IMR-90 (cell line): Measurements from ENCODE around the gene GNB1L. TPM values are rescaled to one million over a fixed set of nuclear protein-coding genes. Genes with fewer than 3 reads are reported as not detected.

Source experiments
- ATAC-seq: fragments of 200-7000 bp; cut with Tn5 transposase; 2 replicates; pipeline ENCODE4 v1.9.1; 2020; ENCODE audit warnings: low read depth, mild to moderate bottlenecking, moderate library complexity
- BruUV-seq: library from RNA; stranded (reverse); fragments of 400-500 nt; replicated peaks from 2 replicates; lab custom pipeline; 2021; lab: Mats Ljungman, UMichigan
- CTCF ChIA-PET: fragments of 300-600 bp; formaldehyde crosslinking; extraction: SDS; loops from one replicate; lab custom pipeline; 2021; ENCODE audit warnings: antibody characterized with exemption; lab: Yijun Ruan, JAX
- POLR2A ChIA-PET: fragments of 300-600 bp; sonication (Branson Sonifier 250); formaldehyde crosslinking; loops from one replicate; lab custom pipeline; 2022; ENCODE audit warnings: antibody characterized with exemption; ENCODE audit not compliant: unreplicated experiment; lab: Charles Lee
- DNase-seq: peaks from one replicate; pipeline ENCODE4 v3.0.0; 2013
- H2AFZ ChIP-seq: replicated peaks from 2 replicates; pipeline ENCODE3; 2013; ENCODE audit warnings: low read length, mild to moderate bottlenecking; ENCODE audit not compliant: poor library complexity
- H2AK5ac ChIP-seq: 2 replicates; pipeline ENCODE4 v1.6.1; 2013; ENCODE audit warnings: low read depth, low read length, inconsistent platforms
- H2AK9ac ChIP-seq: replicated peaks from 2 replicates; pipeline ENCODE3; 2013; ENCODE audit warnings: mild to moderate bottlenecking, low read depth, low read length, moderate library complexity; ENCODE audit not compliant: poor library complexity
- H2BK120ac ChIP-seq: 2 replicates; pipeline ENCODE4 v1.6.1; 2013; ENCODE audit warnings: low read depth, low read length, inconsistent platforms
- H2BK15ac ChIP-seq: 3 replicates; pipeline ENCODE4 v1.6.1; 2013; ENCODE audit warnings: low read depth, low read length, inconsistent platforms
- H2BK20ac ChIP-seq: 2 replicates; pipeline ENCODE4 v1.6.1; 2013; ENCODE audit warnings: low read depth, mild to moderate bottlenecking, inconsistent platforms, low read length, moderate library complexity
- H2BK5ac ChIP-seq: 2 replicates; pipeline ENCODE4 v1.6.1; 2013; ENCODE audit warnings: mild to moderate bottlenecking, low read depth, low read length, inconsistent platforms; ENCODE audit not compliant: poor library complexity, severe bottlenecking
- H3K14ac ChIP-seq: replicated peaks from 2 replicates; pipeline ENCODE4 v1.6.1; 2013; ENCODE audit warnings: low read depth, low read length, inconsistent platforms
- H3K18ac ChIP-seq: 2 replicates; pipeline ENCODE4 v1.6.1; 2013; ENCODE audit warnings: low read depth, low read length, control low read depth
- H3K23ac ChIP-seq: 2 replicates; pipeline ENCODE4 v1.6.1; 2013; ENCODE audit warnings: low read depth, low read length, inconsistent platforms
- H3K27ac ChIP-seq: 2 replicates; pipeline ENCODE4 v1.5.1; 2013; ENCODE audit warnings: mild to moderate bottlenecking, control low read depth, low read length; ENCODE audit not compliant: insufficient read depth
- H3K27me3 ChIP-seq: 2 replicates; pipeline ENCODE4 v1.6.1; 2013; ENCODE audit warnings: low read length; ENCODE audit not compliant: control insufficient read depth, insufficient read depth
- H3K36me3 ChIP-seq: 2 replicates; pipeline ENCODE4 v1.6.1; 2013; ENCODE audit warnings: low read length, mixed read lengths; ENCODE audit not compliant: control insufficient read depth, insufficient read depth
- H3K4ac ChIP-seq: 2 replicates; pipeline ENCODE4 v1.6.1; 2013; ENCODE audit warnings: low read depth, low read length, inconsistent platforms
- H3K4me1 ChIP-seq: 2 replicates; pipeline ENCODE4 v1.6.1; 2013; ENCODE audit warnings: low read length, mixed read lengths; ENCODE audit not compliant: control insufficient read depth, insufficient read depth
- H3K4me2 ChIP-seq: 2 replicates; pipeline ENCODE4 v1.6.1; 2013; ENCODE audit warnings: low read depth, mild to moderate bottlenecking, control low read depth, low read length, moderate library complexity
- H3K4me3 ChIP-seq: 2 replicates; pipeline ENCODE4 v1.5.1; 2013; ENCODE audit warnings: low read depth, mild to moderate bottlenecking, control low read depth, low read length, moderate library complexity; ENCODE audit not compliant: insufficient read depth
- H3K56ac ChIP-seq: 2 replicates; pipeline ENCODE4 v1.6.1; 2013; ENCODE audit warnings: low read length, inconsistent platforms; ENCODE audit not compliant: insufficient read depth; ENCODE audit errors: extremely low read depth
- H3K79me1 ChIP-seq, 2 experiments: 2 replicates each; pipeline ENCODE4 v1.6.1; 2013; ENCODE audit warnings: low read length in 2 of 2, inconsistent platforms in 1 of 2, low read depth in 1 of 2
- H3K9ac ChIP-seq: 2 replicates; pipeline ENCODE4 v1.6.1; 2013; ENCODE audit warnings: low read depth, low read length, control low read depth
- H3K9me1 ChIP-seq: 2 replicates; pipeline ENCODE4 v1.6.1; 2013; ENCODE audit warnings: low read length, inconsistent platforms; ENCODE audit not compliant: insufficient read depth
- H3K9me3 ChIP-seq: 2 replicates; pipeline ENCODE4 v1.6.1; 2013; ENCODE audit warnings: low read length; ENCODE audit not compliant: control insufficient read depth, insufficient read depth
- H4K20me1 ChIP-seq: 2 replicates; pipeline ENCODE4 v1.6.1; 2013; ENCODE audit warnings: low read length, inconsistent platforms; ENCODE audit not compliant: insufficient read depth
- H4K5ac ChIP-seq: 2 replicates; pipeline ENCODE4 v1.6.1; 2013; ENCODE audit warnings: mild to moderate bottlenecking, low read depth, low read length, control low read depth
- H4K8ac ChIP-seq, 2 experiments: 2 replicates each; pipeline ENCODE4 v1.6.1; 2013; ENCODE audit warnings: low read depth in 2 of 2, low read length in 2 of 2, control low read depth in 1 of 2, inconsistent platforms in 1 of 2
- H4K91ac ChIP-seq: 2 replicates; pipeline ENCODE4 v1.6.1; 2013; ENCODE audit warnings: low read depth, low read length, inconsistent platforms; ENCODE audit not compliant: insufficient read depth
- BHLHE40 ChIP-seq: fragments of 150-350 bp; IDR thresholded peaks from 2 replicates; pipeline ENCODE4 v1.6.1; 2016; ENCODE audit warnings: mild to moderate bottlenecking, low read depth, low read length
- CHD1 ChIP-seq: IDR thresholded peaks from 2 replicates; pipeline ENCODE4 v1.6.1; 2012; ENCODE audit warnings: low read depth, low read length, improper control_type of control experiment
- FOS ChIP-seq: fragments of 150-350 bp; IDR thresholded peaks from 2 replicates; pipeline ENCODE4 v1.6.1; 2016; ENCODE audit warnings: low read depth, low read length
- MAZ ChIP-seq: IDR thresholded peaks from 2 replicates; pipeline ENCODE4 v1.6.1; 2012; ENCODE audit warnings: low read depth, mild to moderate bottlenecking, low read length, improper control_type of control experiment, moderate library complexity, borderline replicate concordance
- MXI1 ChIP-seq: IDR thresholded peaks from 2 replicates; pipeline ENCODE4 v1.6.1; 2012; ENCODE audit warnings: low read depth, mild to moderate bottlenecking, low read length, moderate library complexity, borderline replicate concordance
- POLR2A ChIP-seq: IDR thresholded peaks from 2 replicates; pipeline ENCODE4 v1.6.1; 2012; ENCODE audit warnings: mild to moderate bottlenecking, low read depth, low read length
- RAD21 ChIP-seq: IDR thresholded peaks from 2 replicates; pipeline ENCODE4 v1.6.1; 2012; ENCODE audit warnings: low read length, improper control_type of control experiment
- RCOR1 ChIP-seq: IDR thresholded peaks from 2 replicates; pipeline ENCODE4 v1.6.1; 2012; ENCODE audit warnings: mild to moderate bottlenecking, low read length, improper control_type of control experiment; ENCODE audit not compliant: insufficient replicate concordance
- RFX5 ChIP-seq: IDR thresholded peaks from 2 replicates; pipeline ENCODE4 v1.8.0; 2012; ENCODE audit warnings: low read depth, mild to moderate bottlenecking, low read length, moderate library complexity
- SMC3 ChIP-seq: fragments of 150-350 bp; IDR thresholded peaks from 2 replicates; pipeline ENCODE4 v1.6.1; 2016; ENCODE audit warnings: low read depth, mild to moderate bottlenecking, antibody characterized with exemption, low read length, moderate library complexity
- WGBS, 2 experiments: methylation state at CpG; one replicate each; pipeline versions ENCODE4 v1.1.5 to v1.1.7; 2013; ENCODE audit warnings: missing lambda C conversion rate in 2 of 2; ENCODE audit not compliant: insufficient read length in 1 of 2; ENCODE audit errors: extremely low coverage in 2 of 2; 5-methylcytosine and 5-hydroxymethylcytosine counted together
- dilution Hi-C: fragments of 300-500 bp; cut with HindIII; formaldehyde crosslinking; loops from one replicate; pipeline ENCODE4 v1.14.3; 2018; ENCODE audit warnings: low sequenced_read_pairs; ENCODE audit not compliant: unreplicated experiment
- in situ Hi-C: fragments of 300-500 bp; cut with MboI; formaldehyde crosslinking; loops from 3 replicates; pipeline ENCODE4 v1.14.3; 2019; ENCODE audit warnings: low sequenced_read_pairs, inconsistent platforms, mixed read lengths
- intact Hi-C: fragments of 100-400 bp; cut with micrococcal nuclease; formaldehyde crosslinking; loops from 2 replicates; pipeline ENCODE4 v1.10.0; 2022
- polyA plus RNA-seq, 3 experiments: library from polyadenylated mRNA; depleted of rRNA; stranded (reverse); fragments of >200 nt; gene quantifications; 2 replicates each; pipeline ENCODE4 v1.2.3, GENCODE V29; 2012; ENCODE audit warnings: low replicate concordance in 1 of 3
- total RNA-seq: library from RNA; depleted of rRNA; stranded (reverse); fragments of >200 nt; gene quantifications from 2 replicates; pipeline ENCODE4 v1.2.3, GENCODE V29; 2012
- TF ChIP-seq, protein P1 (sequence below): fragments of 150-350 bp; IDR thresholded peaks from 2 replicates; pipeline ENCODE4 v1.6.1; 2017; ENCODE audit warnings: mild to moderate bottlenecking, antibody characterized with exemption, low read length, low read depth

Gene GNB1L
- total and polyA plus RNA-seq, 2 of the 4 experiments (the other 2 are of a cell fraction) = 2.5 to 4.4 TPM

DNA sequence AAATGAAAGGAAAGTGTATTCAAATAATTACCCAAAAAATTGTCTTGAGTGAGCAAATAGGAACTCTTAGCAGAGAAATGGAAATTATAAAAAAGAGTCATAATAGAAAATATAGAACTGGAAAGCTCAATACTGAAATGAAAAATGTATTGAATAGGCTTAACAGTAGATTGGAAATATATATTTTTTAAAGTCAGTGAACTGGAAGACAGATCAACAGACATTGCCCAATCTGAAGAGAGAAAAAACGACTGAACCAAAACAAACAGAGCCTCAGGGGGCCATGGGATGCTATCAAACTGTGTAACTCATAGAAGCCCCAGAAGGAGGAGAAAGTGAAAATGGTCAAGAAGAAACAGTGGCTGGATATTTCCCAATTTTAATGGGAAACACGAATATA is 61.5 kb downstream of the GNB1L start:
- Histone ChIP-seq H2BK15ac (no peak overlapping the region), H4K20me1 (no peaks in the 10 kb centered on the region), H2AFZ (no peak overlapping the region), H3K27ac (no peak overlapping the region), H4K5ac (no peak overlapping the region), H2BK20ac (no peak overlapping the region), H3K56ac (no peak overlapping the region), H2BK120ac (no peak overlapping the region), H3K9me1 (no peaks in the 10 kb centered on the region), H2AK9ac (no peak overlapping the region), H3K36me3 (peaks cover 3% of the 10 kb centered on the region), H3K79me1 (no peaks in the 10 kb centered on the region), H3K9ac (no peak overlapping the region), H3K27me3 (no peaks in the 10 kb centered on the region), H2AK5ac (no peak overlapping the region), H3K9me3 (peaks cover 8% of the 10 kb centered on the region), H4K8ac (no peak overlapping the region), H2BK5ac (no peak overlapping the region), H3K23ac (no peak overlapping the region), H4K91ac (no peak overlapping the region), H3K4ac (no peak overlapping the region), H3K18ac (no peak overlapping the region), H3K4me3 (no peak overlapping the region), H3K4me2 (no peak overlapping the region), H3K4me1 (peaks cover 2% of the 10 kb centered on the region; the same call in 1 of the 2 replicates), H3K14ac (no peak overlapping the region)
- BruUV-seq = no TSS peak
- in situ Hi-C loops (no loop called here), intact Hi-C loops (no loop called here), dilution Hi-C loops (no loop called here)
- no peak for TF ChIP-seq MXI1
- no peak for TF ChIP-seq RAD21
- TF ChIP-seq SMC3 = no peak
- no peak for TF ChIP-seq FOS
- no peak for TF ChIP-seq MAZ
- no peak for TF ChIP-seq CHD1
- TF ChIP-seq, protein P1, sequence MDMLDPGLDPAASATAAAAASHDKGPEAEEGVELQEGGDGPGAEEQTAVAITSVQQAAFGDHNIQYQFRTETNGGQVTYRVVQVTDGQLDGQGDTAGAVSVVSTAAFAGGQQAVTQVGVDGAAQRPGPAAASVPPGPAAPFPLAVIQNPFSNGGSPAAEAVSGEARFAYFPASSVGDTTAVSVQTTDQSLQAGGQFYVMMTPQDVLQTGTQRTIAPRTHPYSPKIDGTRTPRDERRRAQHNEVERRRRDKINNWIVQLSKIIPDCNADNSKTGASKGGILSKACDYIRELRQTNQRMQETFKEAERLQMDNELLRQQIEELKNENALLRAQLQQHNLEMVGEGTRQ = no peak
- no peak for TF ChIP-seq RFX5
- no peak for TF ChIP-seq POLR2A
- TF ChIP-seq RCOR1 = no peak
- TF ChIP-seq BHLHE40 = no peak
- ATAC-seq (no peak; the same call in 1 of the 2 replicates), DNase-seq (no peak)
- POLR2A ChIA-PET = no interaction called here
- no CpG with 5 or more reads among the region's 2 CpGs for WGBS, 2 experiments
- CTCF ChIA-PET = no interaction called here
